T-helper 1 cell treated with Interleukin-12 subunit alpha and Interleukin-12 subunit beta and Interleukin-4 antibody, amounts not matched to agents 30 ng/mL and 1 ng/mL, for 36 hours (primary cell): ENCODE data around the gene OLFM2. TPM values are rescaled to one million over a fixed set of nuclear protein-coding genes. Genes with fewer than 3 reads are reported as not detected.

ENCODE experiments used
- total RNA-seq: library from RNA; stranded (reverse); gene quantifications from 2 replicates; pipeline ENCODE4 v1.2.3, GENCODE V29; 2022

OLFM2 gene
- total RNA-seq, 1 donor from 2014 or later, result 11.0 TPM

Other genes with a start within 250 kb of the OLFM2 start
- 3.7 and 4.8 TPM in 2 replicates for gene ZNF846, start 167.8 kb downstream of the OLFM2 start, total RNA-seq
- 16.2 and 19.0 TPM in 2 replicates for gene FBXL12, start 117.4 kb downstream of the OLFM2 start, total RNA-seq
- gene UBL5, start 108.6 kb downstream of the OLFM2 start, total RNA-seq, result 381 and 389 TPM in 2 replicates
- gene PIN1, start 101.2 kb downstream of the OLFM2 start, total RNA-seq, result 98.0 and 102 TPM in 2 replicates
- 0.05 and 0.07 TPM in 2 replicates for gene COL5A3, start 74.0 kb upstream of the OLFM2 start, total RNA-seq
- gene RDH8, start 77.0 kb upstream of the OLFM2 start, total RNA-seq, result not detected in 2 replicates
- 101 and 105 TPM in 2 replicates for gene SHFL, start 149.8 kb upstream of the OLFM2 start, total RNA-seq
- gene ANGPTL6, start 166.2 kb upstream of the OLFM2 start, total RNA-seq, result 0.88 and 1.7 TPM in 2 replicates
- 83.2 and 88.7 TPM in 2 replicates for gene PPAN, start 169.8 kb upstream of the OLFM2 start, total RNA-seq
- gene P2RY11, start 175.2 kb upstream of the OLFM2 start, total RNA-seq, result 30.4 and 32.4 TPM in 2 replicates
- 250 and 269 TPM in 2 replicates for gene EIF3G, start 183.4 kb upstream of the OLFM2 start, total RNA-seq